ENCODE results near the gene SLC19A1.

- no peak for TF ChIP-seq POLR2AphosphoS5 (IDR thresholded peaks at IDR 0.05; ENCODE audit: borderline replicate concordance, low read depth, low read length)
- no peak for TF ChIP-seq EZH2 (IDR thresholded peaks at IDR 0.05)
These were observed 59.1 kb downstream of the SLC19A1 start for GRCh38 chr21:45482899-45483821.

All from SK-N-MC (cell line).